ENCODE data around the gene INTS7. TPM values are rescaled to one million over a fixed set of nuclear protein-coding genes. Genes with fewer than 3 reads are reported as not detected.

Gene INTS7
- total and polyA plus RNA-seq, 2 experiments from 2014 or later: 10.9 to 34.0 TPM

GRCh38 chr1:211947396-211948295 is 87.7 kb downstream of the INTS7 start:
- Histone ChIP-seq H3K4me1 (ENCODE audit: insufficient read depth) (peaks cover 21% of the 10 kb centered on the region), H2AFZ (no peak overlapping the region), H3K36me3 (ENCODE audit: insufficient read depth) (peaks cover 4% of the 10 kb centered on the region; the same call in 1 of the 2 replicates), H3K27ac (ENCODE audit: low read depth) (no peak overlapping the region), H3F3A (replicated peaks; ENCODE audit: low read depth) (no peaks in the 10 kb centered on the region; the same call in 1 of the 2 replicates), H3K27me3 (ENCODE audit: insufficient read depth) (peaks cover 62% of the 10 kb centered on the region), H3K79me2 (replicated peaks; ENCODE audit: insufficient read depth) (no peaks in the 10 kb centered on the region), H3K9me2 (ENCODE audit: insufficient read depth) (no peaks in the 10 kb centered on the region), H3K4me3 (no peak overlapping the region), H4K20me1 (replicated peaks; ENCODE audit: insufficient read depth) (peaks cover 15% of the 10 kb centered on the region), H3K4me2 (no peak overlapping the region; the same call in 1 of the 2 replicates)
- no peak overlapping the region for H3K27ac Mint-ChIP-seq
- TF ChIP-seq NANOG (IDR thresholded peaks at IDR 0.05; ENCODE audit: borderline replicate concordance) (peak; percentile 94), ZNF462 (CRISPR knock-in tag; IDR thresholded peaks at IDR 0.05) (no peak)
- TF ChIP-seq, protein P1, sequence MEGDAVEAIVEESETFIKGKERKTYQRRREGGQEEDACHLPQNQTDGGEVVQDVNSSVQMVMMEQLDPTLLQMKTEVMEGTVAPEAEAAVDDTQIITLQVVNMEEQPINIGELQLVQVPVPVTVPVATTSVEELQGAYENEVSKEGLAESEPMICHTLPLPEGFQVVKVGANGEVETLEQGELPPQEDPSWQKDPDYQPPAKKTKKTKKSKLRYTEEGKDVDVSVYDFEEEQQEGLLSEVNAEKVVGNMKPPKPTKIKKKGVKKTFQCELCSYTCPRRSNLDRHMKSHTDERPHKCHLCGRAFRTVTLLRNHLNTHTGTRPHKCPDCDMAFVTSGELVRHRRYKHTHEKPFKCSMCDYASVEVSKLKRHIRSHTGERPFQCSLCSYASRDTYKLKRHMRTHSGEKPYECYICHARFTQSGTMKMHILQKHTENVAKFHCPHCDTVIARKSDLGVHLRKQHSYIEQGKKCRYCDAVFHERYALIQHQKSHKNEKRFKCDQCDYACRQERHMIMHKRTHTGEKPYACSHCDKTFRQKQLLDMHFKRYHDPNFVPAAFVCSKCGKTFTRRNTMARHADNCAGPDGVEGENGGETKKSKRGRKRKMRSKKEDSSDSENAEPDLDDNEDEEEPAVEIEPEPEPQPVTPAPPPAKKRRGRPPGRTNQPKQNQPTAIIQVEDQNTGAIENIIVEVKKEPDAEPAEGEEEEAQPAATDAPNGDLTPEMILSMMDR (conservative IDR thresholded peaks at IDR 0.05; ENCODE audit: low read depth in 2 of 2): 0 out of 4 replicates have a peak, but pooled peaks of 1 of the 2 experiments have one; percentile 11
- H3K36me3 Mint-ChIP-seq (ENCODE audit: low read depth): peaks cover 10% of the 10 kb centered on the region
- no peak overlapping the region for H3K4me3 Mint-ChIP-seq
- peaks cover 15% of the 10 kb centered on the region for H3K4me1 Mint-ChIP-seq
- peak; percentile 48 for DNase-seq (ENCODE audit: low spot score)
- peak; percentile 78 for ATAC-seq
- peaks cover 12% of the 10 kb centered on the region for H3K27me3 Mint-ChIP-seq (ENCODE audit: insufficient read depth, low read depth, poor library complexity)
- H3K9me3 Mint-ChIP-seq: no peaks in the 10 kb centered on the region; the same call in 2 of the 3 replicates

All from GM23338 (cell line).